GM12878 (cell line): ENCODE results near the gene FBXL14. TPM values are rescaled to one million over a fixed set of nuclear protein-coding genes. Genes with fewer than 3 reads are reported as not detected.

Experiments used
- BHLHE40 ChIP-seq, 2 experiments: fragments of 450-650 bp in 1 of 2; IDR thresholded peaks; 2 replicates each; pipeline ENCODE4 v1.6.1; 2011 to 2017; ENCODE audit warnings: low read depth in 2 of 2, borderline replicate concordance in 1 of 2, improper control_type of control experiment in 1 of 2, low read length in 1 of 2, mild to moderate bottlenecking in 1 of 2
- CEBPB ChIP-seq, 2 experiments: fragments of 150-350 bp in 1 of 2; IDR thresholded peaks; 2 replicates each; pipeline ENCODE4 v1.6.1; 2012 to 2014; ENCODE audit warnings: low read depth in 2 of 2, low read length in 2 of 2, borderline replicate concordance in 1 of 2, inconsistent platforms in 1 of 2
- CHD2 ChIP-seq: IDR thresholded peaks from 2 replicates; pipeline ENCODE4 v1.6.1; 2011; ENCODE audit warnings: low read depth, low read length, improper control_type of control experiment, borderline replicate concordance
- EGR1 ChIP-seq, 2 experiments: IDR thresholded peaks; 1 replicate in 1 of 2; 2 replicates in 1 of 2; pipeline ENCODE4 v1.6.1; 2011 to 2012; ENCODE audit warnings: low read depth in 2 of 2, low read length in 2 of 2, borderline replicate concordance in 1 of 2, mild to moderate bottlenecking in 1 of 2, moderate library complexity in 1 of 2
- EP300 ChIP-seq, 2 experiments: fragments of 150-350 bp in 1 of 2; IDR thresholded peaks; 2 replicates each; pipeline ENCODE4 v1.6.1; 2011 to 2012; ENCODE audit warnings: low read depth in 2 of 2, low read length in 2 of 2, borderline replicate concordance in 1 of 2, improper control_type of control experiment in 1 of 2, inconsistent platforms in 1 of 2; ENCODE audit not compliant: control insufficient read depth in 1 of 2
- IKZF1 ChIP-seq: fragments of 450-650 bp; conservative IDR thresholded peaks from 2 replicates; pipeline ENCODE4 v1.6.1; 2017; ENCODE audit warnings: antibody characterized with exemption, mild to moderate bottlenecking
- MEF2B ChIP-seq: fragments of 450-650 bp; IDR thresholded peaks from 2 replicates; pipeline ENCODE4 v1.6.1; 2018; ENCODE audit warnings: mild to moderate bottlenecking, moderate library complexity; ENCODE audit not compliant: partially characterized antibody, poor library complexity, severe bottlenecking
- NFIC ChIP-seq: IDR thresholded peaks from 2 replicates; pipeline ENCODE4 v1.6.1; 2012; ENCODE audit warnings: low read depth, mild to moderate bottlenecking, inconsistent platforms, low read length, moderate library complexity
- NR2F1 ChIP-seq: fragments of 450-650 bp; conservative IDR thresholded peaks from 2 replicates; pipeline ENCODE4 v1.6.1; 2017; ENCODE audit warnings: mild to moderate bottlenecking
- RELA ChIP-seq: fragments of 450-650 bp; IDR thresholded peaks from 2 replicates; pipeline ENCODE4 v1.8.0; 2014; ENCODE audit warnings: borderline replicate concordance; ENCODE audit not compliant: partially characterized antibody
- TCF12 ChIP-seq: IDR thresholded peaks from 2 replicates; pipeline ENCODE4 v1.6.1; 2011; ENCODE audit warnings: low read depth, mild to moderate bottlenecking, low read length
- WRNIP1 ChIP-seq: IDR thresholded peaks from 2 replicates; pipeline ENCODE4 v1.6.1; 2011; ENCODE audit warnings: low read depth, low read length, improper control_type of control experiment, borderline replicate concordance
- ZNF24 ChIP-seq: fragments of 450-650 bp; IDR thresholded peaks from 2 replicates; pipeline ENCODE4 v1.6.1; 2017; ENCODE audit warnings: antibody characterized with exemption, mild to moderate bottlenecking
- polyA plus RNA-seq, 11 experiments: library from polyadenylated mRNA; depleted of rRNA in 4 of 11; unstranded in 6 of 11; stranded (reverse) in 5 of 11; fragments of >200 nt; fragmentation: Nextera tagmentation in 4 of 11; fragmentation: Illumina TruSeq in 1 of 11; extraction: Ambion mirVana in 4 of 11; extraction: Trizol in 1 of 11; gene quantifications; 1 replicate in 1 of 11; 2 replicates in 10 of 11; pipeline versions ENCODE4 v1.2.1 to v1.2.3, GENCODE V29; 2011 to 2016; ENCODE audit warnings: inconsistent platforms in 2 of 11, missing spikeins in 2 of 11, low read depth in 1 of 11
- total RNA-seq, 4 experiments: library from RNA; depleted of rRNA in 3 of 4; stranded (reverse); fragments of >200 nt in 3 of 4; fragmentation: Illumina TruSeq in 1 of 4; extraction: Trizol in 1 of 4; gene quantifications; 2 replicates each; pipeline versions ENCODE4 v1.2.1 to v1.2.3, GENCODE V29; 2013 to 2021
- TF ChIP-seq, protein P1 (sequence below): fragments of 450-650 bp; IDR thresholded peaks from 2 replicates; pipeline ENCODE4 v1.6.1; 2016; ENCODE audit warnings: mild to moderate bottlenecking, moderate library complexity, borderline replicate concordance
- TF ChIP-seq, protein P2 (sequence below): IDR thresholded peaks from 2 replicates; pipeline ENCODE4 v1.6.1; 2011; ENCODE audit warnings: mild to moderate bottlenecking, low read depth, low read length, moderate library complexity; ENCODE audit not compliant: insufficient replicate concordance
- TF ChIP-seq, protein P3 (sequence below): IDR thresholded peaks from 2 replicates; pipeline ENCODE4 v1.6.1; 2012; ENCODE audit warnings: mild to moderate bottlenecking, low read depth, low read length
- TF ChIP-seq, protein P4 (sequence below): fragments of 150-350 bp; IDR thresholded peaks from 2 replicates; pipeline ENCODE4 v1.6.1; 2014; ENCODE audit warnings: mild to moderate bottlenecking, low read depth, low read length

Gene FBXL14
- total and polyA plus RNA-seq, 10 of the 15 experiments (the other 5 are each of a cell fraction or from before 2014, with no cell fraction given): 0.44 to 19.0 (median 2.9) TPM

GRCh38 chr12:1593174-1594005 is 991 bp downstream of the FBXL14 start (continued):
- TF ChIP-seq, protein P1, sequence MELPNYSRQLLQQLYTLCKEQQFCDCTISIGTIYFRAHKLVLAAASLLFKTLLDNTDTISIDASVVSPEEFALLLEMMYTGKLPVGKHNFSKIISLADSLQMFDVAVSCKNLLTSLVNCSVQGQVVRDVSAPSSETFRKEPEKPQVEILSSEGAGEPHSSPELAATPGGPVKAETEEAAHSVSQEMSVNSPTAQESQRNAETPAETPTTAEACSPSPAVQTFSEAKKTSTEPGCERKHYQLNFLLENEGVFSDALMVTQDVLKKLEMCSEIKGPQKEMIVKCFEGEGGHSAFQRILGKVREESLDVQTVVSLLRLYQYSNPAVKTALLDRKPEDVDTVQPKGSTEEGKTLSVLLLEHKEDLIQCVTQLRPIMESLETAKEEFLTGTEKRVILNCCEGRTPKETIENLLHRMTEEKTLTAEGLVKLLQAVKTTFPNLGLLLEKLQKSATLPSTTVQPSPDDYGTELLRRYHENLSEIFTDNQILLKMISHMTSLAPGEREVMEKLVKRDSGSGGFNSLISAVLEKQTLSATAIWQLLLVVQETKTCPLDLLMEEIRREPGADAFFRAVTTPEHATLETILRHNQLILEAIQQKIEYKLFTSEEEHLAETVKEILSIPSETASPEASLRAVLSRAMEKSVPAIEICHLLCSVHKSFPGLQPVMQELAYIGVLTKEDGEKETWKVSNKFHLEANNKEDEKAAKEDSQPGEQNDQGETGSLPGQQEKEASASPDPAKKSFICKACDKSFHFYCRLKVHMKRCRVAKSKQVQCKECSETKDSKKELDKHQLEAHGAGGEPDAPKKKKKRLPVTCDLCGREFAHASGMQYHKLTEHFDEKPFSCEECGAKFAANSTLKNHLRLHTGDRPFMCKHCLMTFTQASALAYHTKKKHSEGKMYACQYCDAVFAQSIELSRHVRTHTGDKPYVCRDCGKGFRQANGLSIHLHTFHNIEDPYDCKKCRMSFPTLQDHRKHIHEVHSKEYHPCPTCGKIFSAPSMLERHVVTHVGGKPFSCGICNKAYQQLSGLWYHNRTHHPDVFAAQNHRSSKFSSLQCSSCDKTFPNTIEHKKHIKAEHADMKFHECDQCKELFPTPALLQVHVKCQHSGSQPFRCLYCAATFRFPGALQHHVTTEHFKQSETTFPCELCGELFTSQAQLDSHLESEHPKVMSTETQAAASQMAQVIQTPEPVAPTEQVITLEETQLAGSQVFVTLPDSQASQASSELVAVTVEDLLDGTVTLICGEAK: no peak
- TF ChIP-seq EGR1 (IDR thresholded peaks at IDR 0.05; ENCODE audit: borderline replicate concordance in 1 of 2, low read depth in 2 of 2, low read length in 2 of 2) (no peak), BHLHE40 (IDR thresholded peaks at IDR 0.05; ENCODE audit: borderline replicate concordance in 1 of 2, low read depth in 2 of 2, low read length in 1 of 2) (no peak), EP300 (IDR thresholded peaks at IDR 0.05; ENCODE audit: borderline replicate concordance in 1 of 2, control insufficient read depth in 1 of 2, low read depth in 2 of 2, low read length in 2 of 2) (no peak), ZNF24 (no peak), NR2F1 (0 out of 2 replicates have a peak, but pooled peaks have one; percentile 19), CEBPB (IDR thresholded peaks at IDR 0.05; ENCODE audit: borderline replicate concordance in 1 of 2, low read depth in 2 of 2, low read length in 2 of 2) (no peak), MEF2B (no peak), CHD2 (peak; percentile 10; the same call in 1 of the 2 replicates), TCF12 (0 out of 2 replicates have a peak, but pooled peaks have one; percentile 24), IKZF1 (no peak), RELA (no peak), WRNIP1 (no peak), NFIC (no peak)
- TF ChIP-seq, protein P2, sequence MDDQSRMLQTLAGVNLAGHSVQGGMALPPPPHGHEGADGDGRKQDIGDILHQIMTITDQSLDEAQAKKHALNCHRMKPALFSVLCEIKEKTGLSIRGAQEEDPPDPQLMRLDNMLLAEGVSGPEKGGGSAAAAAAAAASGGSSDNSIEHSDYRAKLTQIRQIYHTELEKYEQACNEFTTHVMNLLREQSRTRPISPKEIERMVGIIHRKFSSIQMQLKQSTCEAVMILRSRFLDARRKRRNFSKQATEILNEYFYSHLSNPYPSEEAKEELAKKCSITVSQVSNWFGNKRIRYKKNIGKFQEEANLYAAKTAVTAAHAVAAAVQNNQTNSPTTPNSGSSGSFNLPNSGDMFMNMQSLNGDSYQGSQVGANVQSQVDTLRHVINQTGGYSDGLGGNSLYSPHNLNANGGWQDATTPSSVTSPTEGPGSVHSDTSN: no peak
- TF ChIP-seq, protein P3, sequence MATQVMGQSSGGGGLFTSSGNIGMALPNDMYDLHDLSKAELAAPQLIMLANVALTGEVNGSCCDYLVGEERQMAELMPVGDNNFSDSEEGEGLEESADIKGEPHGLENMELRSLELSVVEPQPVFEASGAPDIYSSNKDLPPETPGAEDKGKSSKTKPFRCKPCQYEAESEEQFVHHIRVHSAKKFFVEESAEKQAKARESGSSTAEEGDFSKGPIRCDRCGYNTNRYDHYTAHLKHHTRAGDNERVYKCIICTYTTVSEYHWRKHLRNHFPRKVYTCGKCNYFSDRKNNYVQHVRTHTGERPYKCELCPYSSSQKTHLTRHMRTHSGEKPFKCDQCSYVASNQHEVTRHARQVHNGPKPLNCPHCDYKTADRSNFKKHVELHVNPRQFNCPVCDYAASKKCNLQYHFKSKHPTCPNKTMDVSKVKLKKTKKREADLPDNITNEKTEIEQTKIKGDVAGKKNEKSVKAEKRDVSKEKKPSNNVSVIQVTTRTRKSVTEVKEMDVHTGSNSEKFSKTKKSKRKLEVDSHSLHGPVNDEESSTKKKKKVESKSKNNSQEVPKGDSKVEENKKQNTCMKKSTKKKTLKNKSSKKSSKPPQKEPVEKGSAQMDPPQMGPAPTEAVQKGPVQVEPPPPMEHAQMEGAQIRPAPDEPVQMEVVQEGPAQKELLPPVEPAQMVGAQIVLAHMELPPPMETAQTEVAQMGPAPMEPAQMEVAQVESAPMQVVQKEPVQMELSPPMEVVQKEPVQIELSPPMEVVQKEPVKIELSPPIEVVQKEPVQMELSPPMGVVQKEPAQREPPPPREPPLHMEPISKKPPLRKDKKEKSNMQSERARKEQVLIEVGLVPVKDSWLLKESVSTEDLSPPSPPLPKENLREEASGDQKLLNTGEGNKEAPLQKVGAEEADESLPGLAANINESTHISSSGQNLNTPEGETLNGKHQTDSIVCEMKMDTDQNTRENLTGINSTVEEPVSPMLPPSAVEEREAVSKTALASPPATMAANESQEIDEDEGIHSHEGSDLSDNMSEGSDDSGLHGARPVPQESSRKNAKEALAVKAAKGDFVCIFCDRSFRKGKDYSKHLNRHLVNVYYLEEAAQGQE: no peak
- TF ChIP-seq, protein P4, sequence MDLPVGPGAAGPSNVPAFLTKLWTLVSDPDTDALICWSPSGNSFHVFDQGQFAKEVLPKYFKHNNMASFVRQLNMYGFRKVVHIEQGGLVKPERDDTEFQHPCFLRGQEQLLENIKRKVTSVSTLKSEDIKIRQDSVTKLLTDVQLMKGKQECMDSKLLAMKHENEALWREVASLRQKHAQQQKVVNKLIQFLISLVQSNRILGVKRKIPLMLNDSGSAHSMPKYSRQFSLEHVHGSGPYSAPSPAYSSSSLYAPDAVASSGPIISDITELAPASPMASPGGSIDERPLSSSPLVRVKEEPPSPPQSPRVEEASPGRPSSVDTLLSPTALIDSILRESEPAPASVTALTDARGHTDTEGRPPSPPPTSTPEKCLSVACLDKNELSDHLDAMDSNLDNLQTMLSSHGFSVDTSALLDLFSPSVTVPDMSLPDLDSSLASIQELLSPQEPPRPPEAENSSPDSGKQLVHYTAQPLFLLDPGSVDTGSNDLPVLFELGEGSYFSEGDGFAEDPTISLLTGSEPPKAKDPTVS: no peak
